HG03469 (cell line): ENCODE results near the gene ATP6V0E1.
"Not testable (repeated sequence)": the region's sequence is repeated elsewhere in the genome, so short reads cannot be mapped to it uniquely, and the experiment has no call there.

ENCODE experiments used
- ATAC-seq: cut with Tn5 transposase; IDR thresholded peaks from one replicate; pipeline ENCODE4 v1.9.1; 2021; ENCODE audit warnings: mild to moderate bottlenecking, moderate library complexity, moderate number of reproducible peaks; ENCODE audit not compliant: unreplicated experiment

Gene ATP6V0E1

DNA sequence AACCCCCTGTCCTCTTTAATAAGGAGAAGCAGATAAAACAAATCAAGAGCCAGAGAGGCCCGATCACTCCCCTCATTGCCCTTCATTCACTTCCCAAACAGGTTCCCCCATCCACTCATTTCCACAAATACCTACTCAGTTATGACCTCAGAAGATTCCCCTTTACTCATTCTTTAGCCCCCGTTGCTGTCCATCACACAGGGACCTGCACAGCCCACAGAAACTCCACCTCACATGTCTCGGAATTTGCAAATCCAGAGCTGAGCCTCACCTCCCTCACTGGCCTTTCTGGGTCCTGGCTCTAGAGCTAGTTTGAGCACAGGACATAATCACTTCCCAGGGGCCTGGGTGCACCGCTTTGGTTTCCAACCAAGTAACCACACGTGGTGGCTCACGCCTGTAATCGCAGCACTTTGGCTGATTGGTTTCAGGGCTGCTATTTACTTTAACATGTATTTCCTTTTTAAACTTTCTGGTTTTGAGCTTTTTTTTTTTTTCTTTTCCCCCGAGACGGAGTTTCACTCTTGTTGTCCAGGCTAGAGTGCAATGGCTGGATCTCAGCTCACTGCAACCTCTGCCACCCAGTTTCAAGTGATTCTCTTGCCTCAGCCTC lies 17.8 kb downstream of the ATP6V0E1 start:
- ATAC-seq = peak; percentile 64

DNA sequence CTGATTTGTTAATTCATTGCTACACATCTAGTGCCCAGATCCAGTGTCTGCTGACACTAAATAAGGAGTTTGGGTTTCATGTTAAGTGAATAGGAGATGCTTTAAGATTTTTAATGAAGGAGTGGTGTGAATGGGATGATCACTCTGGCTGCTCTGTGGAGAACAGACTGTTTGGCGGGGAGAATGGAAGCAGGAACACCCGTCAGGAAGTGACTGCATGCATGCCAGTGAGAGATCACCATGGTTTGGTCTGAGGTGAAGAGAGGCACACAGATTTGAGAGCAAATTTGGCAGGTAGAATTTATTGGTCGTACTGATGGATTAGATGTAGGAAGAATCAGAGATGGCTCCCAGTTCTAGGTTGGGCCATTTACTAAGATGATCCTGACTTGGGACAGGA lies 19.8 kb downstream of the ATP6V0E1 start:
- ATAC-seq = no peak

DNA sequence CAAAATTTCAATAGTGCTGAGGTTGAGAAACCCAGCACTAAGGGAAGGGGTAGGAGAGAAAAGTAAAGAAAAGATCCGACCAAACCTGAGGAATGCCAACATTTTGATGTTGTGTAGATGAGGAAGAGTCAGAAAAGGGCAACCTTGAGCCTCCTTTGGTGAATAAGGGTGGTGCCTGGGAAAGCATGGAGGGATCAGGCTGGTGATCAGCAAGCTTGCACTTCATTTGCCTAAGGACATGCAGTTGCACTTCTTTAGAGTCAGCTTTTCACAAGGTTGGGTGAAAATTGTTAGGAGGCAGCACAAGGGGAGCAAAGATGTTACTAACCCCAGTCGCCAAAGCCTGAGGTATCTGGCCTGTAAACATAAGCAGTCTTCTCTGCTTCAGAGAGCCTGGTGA lies 20.4 kb downstream of the ATP6V0E1 start:
- ATAC-seq = no peak

DNA sequence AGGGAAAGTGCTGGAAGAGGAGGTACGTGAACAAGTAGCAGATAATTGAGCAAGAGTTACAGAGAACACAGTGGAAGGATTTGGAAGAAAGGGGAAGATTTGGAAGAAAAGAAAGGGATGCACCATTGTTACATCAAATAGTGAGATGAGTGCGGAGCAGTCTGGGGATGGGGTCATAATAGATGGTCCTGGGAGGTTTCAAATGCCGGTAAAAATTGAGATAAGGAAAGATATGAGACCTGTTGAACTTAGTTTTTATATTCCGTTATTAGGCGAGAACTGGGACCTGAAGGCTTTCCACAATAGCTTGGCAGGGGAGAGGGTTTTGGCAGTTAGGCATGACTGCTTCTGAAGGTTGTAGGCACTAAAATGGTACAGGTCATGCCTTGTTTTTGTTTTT lies 20.9 kb downstream of the ATP6V0E1 start:
- ATAC-seq = no peak

DNA sequence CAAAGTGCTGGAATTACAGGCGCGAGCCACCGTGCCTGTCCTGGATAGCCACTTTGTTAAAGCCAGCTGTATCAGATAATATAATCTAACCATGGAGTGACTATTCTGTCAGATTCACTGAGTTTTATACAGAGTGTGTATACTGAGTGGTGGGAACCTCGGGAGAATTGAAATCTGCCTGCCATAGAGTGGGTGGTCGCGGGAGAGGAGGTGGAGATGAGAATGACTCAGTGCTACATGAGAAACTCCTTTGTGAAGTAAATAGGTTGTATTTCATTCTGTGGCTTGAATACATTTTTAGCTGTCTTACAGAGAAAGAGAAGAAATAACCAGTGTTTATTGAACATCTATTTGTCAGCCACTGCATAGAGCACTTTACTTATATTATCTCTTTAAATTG lies 26.4 kb downstream of the ATP6V0E1 start:
- no peak for ATAC-seq

DNA sequence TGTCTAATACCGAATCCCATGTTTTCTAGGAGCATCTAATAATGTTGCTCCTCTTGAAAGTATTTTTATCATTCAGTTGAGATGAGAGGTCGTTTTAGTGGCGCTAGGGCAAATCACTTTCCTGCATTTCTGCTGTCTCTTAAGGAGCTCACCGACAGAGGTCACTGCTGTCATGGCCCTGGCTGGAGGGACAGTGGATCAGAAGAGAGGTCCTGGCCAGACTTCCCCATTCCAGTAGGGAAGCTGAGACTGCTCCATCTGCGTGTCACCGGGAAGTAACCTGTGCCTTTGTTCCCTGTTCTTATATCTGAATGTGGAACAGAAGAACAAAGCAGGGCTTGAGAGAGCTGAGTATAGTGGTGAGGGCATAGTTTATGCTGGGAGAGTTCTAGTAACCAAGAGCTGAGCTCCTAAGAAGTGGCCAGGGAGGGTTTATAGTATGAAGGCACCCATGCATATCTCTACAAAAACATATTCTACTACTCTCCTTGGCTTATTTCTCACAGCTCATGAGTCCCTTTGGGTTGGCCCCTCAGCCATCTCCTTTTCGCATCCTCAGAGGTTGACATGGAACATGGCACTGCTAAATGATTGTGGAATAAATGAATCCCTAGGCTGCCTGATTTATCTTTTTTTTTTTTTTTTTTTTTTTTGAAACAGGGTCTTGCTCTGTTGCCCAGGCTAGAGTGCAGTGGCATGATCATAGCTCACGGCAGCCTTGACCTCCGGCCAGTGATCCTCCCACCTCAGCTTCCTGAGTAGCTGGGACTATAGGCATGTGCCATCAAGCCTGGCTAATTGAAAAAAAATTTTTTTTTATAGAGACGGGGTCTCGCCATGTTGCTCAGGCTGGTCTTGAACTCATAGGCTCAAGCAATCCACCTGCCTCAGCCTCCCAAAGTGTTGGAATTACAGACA lies 27.2 kb downstream of the ATP6V0E1 start:
- ATAC-seq = no peak

DNA sequence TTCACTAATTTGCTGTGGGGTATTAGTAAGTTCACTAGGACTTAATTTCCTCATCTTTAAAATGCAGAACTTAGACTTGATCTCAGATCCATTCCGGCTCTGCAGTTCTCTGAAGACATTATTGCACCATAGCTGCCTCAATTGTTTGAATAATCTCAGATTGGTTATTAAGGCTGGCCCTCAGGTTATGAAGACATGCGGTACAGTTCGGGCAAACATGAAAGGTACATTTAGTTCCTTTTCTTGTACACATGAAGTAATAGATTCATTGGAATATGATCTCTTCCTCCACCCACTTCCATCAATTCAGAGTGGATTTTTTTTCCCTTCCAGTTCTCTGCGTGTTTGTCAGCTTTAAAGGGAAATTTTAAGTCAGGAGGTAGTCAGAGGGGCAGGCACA lies 28.0 kb downstream of the ATP6V0E1 start:
- no peak for ATAC-seq

DNA sequence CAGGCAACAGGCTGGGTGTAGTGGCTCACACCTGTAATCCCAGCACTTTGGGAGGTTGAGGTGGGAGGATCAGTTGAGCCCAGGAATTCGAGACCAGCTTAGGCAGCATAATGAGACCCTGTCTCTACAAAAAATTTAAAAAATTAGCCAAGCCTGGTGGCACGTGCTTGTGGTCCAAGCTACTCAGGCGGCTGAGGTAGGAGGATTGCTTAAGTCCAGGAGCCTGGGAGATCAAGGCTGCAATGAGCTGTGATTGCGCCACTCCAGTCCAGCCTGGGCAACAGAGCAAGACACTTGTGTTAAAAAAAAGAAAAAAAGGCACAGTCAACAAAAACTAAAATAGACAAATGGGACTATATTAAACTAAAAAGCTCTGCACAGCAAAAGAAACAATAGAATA lies 29.3 kb downstream of the ATP6V0E1 start:
- no peak for ATAC-seq

DNA sequence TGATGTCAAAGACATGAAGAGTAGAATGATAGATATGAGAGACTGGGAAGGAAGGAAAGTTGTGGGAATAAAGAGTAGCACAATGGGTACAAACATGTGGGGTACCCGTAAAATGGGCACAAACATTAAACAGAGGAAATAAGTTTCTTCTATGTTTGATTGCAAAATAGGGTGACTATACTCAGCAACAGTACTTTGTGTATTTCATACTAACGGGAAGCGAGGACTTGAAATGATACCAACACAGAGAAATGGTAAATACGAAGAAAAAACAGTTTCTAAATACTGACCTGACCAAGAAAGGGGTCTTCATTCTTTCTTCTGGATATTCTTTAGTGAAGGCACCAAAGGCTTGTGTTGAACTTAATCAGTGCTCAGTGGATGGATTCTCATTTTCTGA lies 31.1 kb downstream of the ATP6V0E1 start:
- ATAC-seq = no peak

DNA sequence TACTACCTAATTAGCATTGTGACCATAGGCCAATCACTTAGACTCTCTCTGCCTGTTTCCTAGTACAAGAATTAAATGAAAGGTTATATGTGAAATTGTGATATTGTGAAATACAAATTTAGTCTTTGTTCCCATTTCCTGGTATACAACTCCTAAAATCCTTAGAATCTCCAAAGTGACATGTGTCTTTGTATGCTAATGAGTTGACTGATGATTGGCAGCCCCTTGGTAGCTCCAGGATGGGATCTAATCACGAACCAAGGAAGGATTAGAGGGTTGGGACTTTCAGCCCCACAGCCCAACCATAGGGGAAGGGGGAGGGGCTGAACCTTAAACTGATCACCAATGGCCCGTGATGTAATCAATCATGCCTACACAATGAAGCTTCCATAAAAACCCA lies 31.6 kb downstream of the ATP6V0E1 start:
- no peak for ATAC-seq

DNA sequence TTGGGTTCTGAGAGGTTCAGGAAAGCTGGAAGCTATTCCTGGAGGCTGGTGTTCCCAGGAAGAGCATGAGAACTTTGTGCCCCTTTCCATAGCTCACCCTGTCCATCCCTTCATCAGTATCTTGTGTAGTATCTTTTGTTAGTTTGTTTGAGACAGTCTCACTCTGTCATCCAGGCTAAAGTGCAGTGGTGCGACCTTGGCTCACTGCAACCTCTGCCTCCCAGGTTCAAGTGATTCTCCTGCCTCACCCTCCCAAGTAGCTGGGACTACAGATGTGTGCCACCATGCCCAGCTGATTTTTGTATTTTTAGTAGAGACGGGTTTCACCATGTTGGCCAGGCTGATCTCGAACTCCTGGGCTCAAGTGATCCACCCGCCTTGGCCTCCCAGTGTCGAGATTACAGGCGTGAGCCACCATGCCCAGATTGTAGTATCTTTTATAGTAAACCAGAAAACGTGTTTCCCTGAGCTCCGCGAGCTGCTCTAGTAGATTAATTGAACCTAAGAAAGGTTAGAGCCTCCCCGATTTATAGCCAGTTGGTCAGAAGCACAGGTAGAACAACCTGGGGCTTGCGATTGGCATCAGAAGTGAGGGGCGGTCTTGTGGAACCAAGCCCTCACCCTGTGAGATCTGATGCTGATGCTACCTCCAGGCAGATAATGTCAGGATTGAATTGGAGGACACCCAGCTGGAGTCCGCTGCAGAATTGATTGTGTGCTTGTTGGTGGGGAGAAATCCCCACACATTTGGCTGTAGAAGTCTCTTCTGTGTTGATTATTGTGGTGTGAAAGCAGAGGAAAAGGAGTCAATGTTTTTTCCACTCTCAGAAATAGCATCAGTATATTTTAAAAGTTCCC lies 32.3 kb downstream of the ATP6V0E1 start:
- ATAC-seq = no peak

DNA sequence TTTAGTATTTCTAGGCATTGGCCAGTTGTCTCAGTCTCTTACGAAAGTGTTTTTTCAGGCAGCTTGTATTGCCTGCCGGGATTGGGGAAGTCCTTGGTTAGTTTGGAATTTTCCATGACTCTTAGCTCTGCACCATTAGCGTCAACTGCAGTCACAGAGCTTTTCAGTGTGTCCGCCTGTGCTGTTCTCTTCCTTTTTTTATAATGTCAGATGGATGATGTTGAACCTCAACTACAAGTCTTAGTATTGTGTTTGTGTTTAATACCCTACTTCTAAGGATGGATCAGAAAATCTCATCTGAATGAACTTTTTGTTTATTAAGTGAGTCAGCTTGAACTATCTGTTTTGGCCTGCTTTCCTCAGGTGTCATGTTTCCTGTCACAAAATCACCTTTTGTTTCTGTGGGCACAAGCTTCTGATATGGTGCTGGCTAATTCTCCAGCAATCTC lies 33.1 kb downstream of the ATP6V0E1 start:
- no peak for ATAC-seq

DNA sequence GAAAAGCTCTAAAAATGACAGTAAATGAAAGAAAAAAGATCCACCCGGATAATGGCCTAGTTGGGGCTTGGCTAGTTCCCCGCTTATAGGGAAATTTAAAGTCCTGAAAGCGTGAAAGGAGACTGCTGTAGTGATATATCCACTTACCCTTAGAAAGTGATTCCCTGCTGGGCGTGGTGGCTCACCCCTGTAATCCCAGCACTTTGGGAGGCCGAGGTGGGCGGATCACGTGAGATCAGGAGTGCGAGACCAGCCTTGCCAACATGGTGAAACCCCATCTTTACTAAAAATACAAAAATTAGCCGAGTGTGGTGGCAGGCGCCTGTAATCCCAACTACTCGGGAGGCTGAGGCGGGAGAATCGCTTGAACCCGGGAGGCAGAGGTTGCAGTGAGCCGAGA lies 33.5 kb downstream of the ATP6V0E1 start:
- not testable (repeated sequence) for ATAC-seq

DNA sequence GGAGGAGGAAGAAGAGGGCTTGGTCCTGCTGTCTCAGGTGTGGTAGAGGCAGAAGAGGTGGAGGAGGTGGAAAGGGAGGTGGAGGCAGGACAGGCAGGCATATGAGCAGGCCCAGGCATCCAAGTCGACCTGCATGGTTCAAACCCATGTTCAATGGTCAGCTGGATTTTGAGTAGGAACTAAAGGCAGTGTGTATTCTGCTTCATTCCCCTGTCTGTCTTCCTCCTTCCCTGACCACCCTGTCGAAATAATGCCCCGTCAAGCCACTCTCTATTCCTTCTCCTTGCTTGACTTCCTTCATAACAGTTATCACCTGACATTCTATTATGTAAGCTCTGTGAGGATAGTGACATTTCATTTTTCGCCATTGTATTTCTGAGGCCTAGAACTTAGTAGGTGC lies 34.8 kb downstream of the ATP6V0E1 start:
- ATAC-seq = no peak

DNA sequence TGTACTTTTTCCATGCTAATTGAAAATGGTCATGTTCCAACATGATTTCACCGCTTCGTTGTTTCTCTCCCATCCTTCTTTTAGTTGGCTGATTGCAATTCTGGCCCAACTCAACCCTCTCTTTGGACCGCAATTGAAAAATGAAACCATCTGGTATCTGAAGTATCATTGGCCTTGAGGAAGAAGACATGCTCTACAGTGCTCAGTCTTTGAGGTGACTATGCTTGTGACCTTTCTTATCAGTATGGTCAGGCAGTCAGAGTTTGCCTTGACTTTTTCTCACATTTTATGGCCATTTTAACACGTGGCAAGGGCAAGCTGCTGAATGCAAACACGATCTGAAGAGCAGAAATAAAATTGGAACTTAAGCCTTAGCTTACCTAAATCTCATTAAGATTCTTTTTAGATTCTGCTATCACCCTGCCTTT lies 36.6 kb downstream of the ATP6V0E1 start:
- no peak for ATAC-seq

DNA sequence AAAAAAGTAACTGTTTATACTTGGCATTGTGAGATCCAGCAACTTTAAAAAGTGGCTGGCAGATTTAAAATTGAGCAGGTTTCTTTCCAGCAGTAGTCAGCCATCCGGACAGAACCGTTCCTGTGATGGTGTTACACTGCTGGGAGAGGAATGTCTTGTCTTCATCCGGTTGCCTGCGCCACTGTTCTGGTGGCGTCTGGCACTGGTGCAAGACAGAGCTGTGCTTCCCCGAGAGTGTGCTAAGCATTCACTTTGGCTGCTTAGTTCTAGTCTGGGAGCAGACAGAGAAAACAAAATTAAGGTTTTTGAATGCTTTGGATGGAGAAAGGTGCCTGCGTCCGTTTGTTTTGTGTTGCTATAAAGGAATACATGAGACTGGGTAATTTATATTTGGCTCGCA lies 37.1 kb downstream of the ATP6V0E1 start:
- no peak for ATAC-seq

DNA sequence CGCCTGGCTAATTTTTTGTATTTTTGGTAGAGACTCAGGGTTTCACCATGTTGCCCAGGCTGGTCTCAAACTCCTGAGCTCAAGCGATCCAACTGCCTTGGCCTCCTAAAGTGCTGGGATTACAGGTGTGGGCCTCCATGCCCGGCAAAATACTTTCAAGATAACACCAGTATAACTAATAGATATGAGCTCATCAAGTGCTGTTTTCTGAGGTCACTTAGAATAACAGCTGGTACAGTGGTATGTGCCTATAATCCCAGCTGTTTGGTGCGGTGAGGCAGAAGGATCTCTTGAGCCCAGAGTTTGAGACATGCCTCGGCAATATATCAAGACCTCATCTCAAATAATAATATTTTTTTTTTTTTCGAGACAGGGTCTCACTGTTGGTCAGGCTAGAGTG lies 42.1 kb downstream of the ATP6V0E1 start:
- no peak for ATAC-seq

DNA sequence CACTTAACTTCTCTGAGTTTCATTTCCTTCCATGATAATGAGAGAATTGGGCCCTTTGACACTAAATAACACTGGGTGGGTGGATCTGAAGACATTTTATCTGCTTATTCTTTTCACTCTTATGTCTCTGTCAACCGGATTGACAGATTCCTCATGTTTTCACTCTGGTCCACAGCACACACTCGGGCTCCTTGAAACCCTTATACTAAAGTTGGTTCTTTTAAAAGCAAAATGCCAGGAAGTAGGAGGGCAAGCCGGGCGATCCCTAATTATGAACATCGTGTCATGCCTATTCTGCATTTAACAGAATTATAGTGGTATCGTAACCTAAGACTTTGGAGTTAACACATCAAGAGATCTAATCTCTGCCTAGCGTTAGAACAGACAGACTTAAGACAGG lies 44.3 kb downstream of the ATP6V0E1 start:
- ATAC-seq = no peak

DNA sequence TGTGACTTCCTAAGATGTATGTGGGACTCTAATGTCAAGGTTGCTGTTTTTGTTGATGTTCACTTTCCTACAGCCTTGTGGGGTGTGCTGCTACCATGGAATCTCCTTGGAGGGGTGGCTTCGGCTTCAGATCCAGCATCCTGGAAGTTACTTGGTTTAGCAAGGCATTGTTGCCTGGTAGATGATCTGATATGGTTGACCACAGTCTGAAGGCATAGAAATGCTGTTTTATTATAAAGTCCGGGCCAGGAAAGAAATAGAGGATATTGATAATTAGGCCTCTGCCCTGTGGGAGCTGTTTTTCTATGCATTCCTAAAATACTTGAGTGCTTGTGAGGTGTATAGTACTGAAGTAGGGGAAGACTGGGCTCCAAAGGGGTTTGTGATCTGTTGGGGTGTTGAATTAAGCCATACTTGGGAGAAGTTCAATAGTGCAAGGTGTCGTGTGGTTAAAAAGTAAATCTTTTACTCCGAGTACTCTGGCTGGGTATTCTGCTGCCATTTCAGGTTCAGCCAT lies 45.3 kb downstream of the ATP6V0E1 start:
- no peak for ATAC-seq

DNA sequence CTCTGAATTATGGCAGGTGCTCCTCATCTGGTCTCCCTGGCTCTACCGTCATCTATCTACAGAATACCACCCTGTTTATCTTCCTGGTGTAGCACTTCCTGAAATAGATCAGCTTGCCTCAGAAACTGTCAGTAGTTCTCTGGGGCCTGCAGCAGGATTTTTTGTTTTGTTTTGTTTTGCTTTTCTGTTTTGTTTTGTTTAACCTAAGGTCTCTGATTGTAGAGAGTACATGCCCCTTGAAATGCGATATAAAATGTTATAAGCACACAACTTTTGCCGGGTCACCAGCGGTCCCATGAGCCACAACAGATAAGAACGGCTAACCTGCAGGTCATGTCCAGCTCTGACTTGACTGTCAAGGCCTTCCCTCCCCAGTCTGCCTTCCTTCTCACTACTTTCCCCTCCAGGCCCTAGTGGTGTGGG lies 45.9 kb downstream of the ATP6V0E1 start:
- ATAC-seq = no peak

DNA sequence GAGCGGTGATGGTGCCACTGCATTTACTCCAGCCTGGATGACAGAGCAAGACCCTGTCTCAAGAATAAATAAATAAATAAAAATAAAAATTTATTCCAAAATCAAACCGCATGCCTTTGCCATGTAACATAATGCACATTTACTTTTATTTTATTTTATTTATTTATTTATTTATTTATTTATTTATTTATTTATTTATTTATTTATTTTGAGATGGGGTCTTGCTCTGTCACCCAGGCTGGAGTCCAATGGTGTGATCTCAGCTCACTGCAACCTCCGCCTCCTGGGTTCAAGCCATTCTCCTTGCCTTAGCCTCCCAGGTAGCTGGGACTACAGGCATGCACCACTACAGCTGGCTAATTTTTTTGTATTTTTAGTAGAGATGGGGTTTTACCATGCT lies 48.5 kb downstream of the ATP6V0E1 start:
- not testable (repeated sequence) for ATAC-seq
